Ascending aorta (tissue), 2 donors: Measurements from ENCODE around the gene MUC5B. TPM values are rescaled to one million over a fixed set of nuclear protein-coding genes. Genes with fewer than 3 reads are reported as not detected.

ENCODE experiments used
- DNase-seq, 2 donors: peaks; one replicate each; pipeline ENCODE4 v3.0.0-alpha.2; 2019; ENCODE audit warnings: low spot score in 2 of 2
- H3K27ac ChIP-seq, 2 donors: fragments of 200-600 bp; sonication (generic); one replicate each; pipeline ENCODE4 v1.5.1; 2016 to 2017; ENCODE audit warnings: mild to moderate bottlenecking in 1 of 2
- H3K27me3 ChIP-seq: fragments of 200-600 bp; sonication (generic); one replicate; pipeline ENCODE4 v1.5.1; 2017
- H3K36me3 ChIP-seq, 2 donors: fragments of 200-600 bp; sonication (generic); one replicate each; pipeline ENCODE4 v1.5.1; 2016
- H3K4me1 ChIP-seq, 2 donors: fragments of 200-600 bp; sonication (generic); one replicate each; pipeline ENCODE4 v1.5.1; 2016 to 2017; ENCODE audit warnings: mild to moderate bottlenecking in 1 of 2
- H3K4me3 ChIP-seq, 2 donors: fragments of 200-600 bp; sonication (generic); one replicate each; pipeline ENCODE4 v1.5.1; 2016 to 2017; ENCODE audit warnings: mild to moderate bottlenecking in 1 of 2
- H3K9me3 ChIP-seq, 2 donors: fragments of 200-600 bp; sonication (generic); one replicate each; pipeline ENCODE4 v1.5.1; 2016
- CTCF ChIP-seq, 3 experiments: fragments of 200-600 bp in 2 of 3; fragments of 450-650 bp in 1 of 3; sonication (generic) in 2 of 3; IDR thresholded peaks; one replicate each; pipeline ENCODE4 v1.5.1; 2016 to 2019; ENCODE audit warnings: antibody characterized with exemption in 3 of 3, mild to moderate bottlenecking in 1 of 3, moderate library complexity in 1 of 3
- intact Hi-C: fragments of 100-400 bp; cut with DNase I; formaldehyde crosslinking; loops from one replicate; pipeline ENCODE4 v1.15.1; 2023
- total RNA-seq: library from RNA; depleted of rRNA; stranded (reverse); fragments of >200 nt; gene quantifications from one replicate; pipeline ENCODE4 v1.1.0, GENCODE V29; 2016

MUC5B gene
- total RNA-seq, 1 donor from 2014 or later = under 0.01 TPM

- DNase-seq = no peak
- intact Hi-C loops = no loop called here
These were observed 69.3 kb downstream of the MUC5B start for GRCh38 chr11:1292018-1292643.

GRCh38 chr11:1292644-1293618, 70.1 kb downstream of the MUC5B start:
- peaks cover 50 to 78% of the 10 kb centered on the region in 2 donors for H3K36me3 ChIP-seq
- intact Hi-C loops = no loop called here
- H3K4me3 ChIP-seq = no peak overlapping the region
- peak in 1 of 2 donors; percentile 58 for DNase-seq
- no peak overlapping the region for H3K27ac ChIP-seq
- no peaks in the 10 kb centered on the region for H3K27me3 ChIP-seq
- H3K9me3 ChIP-seq = no peaks in the 10 kb centered on the region
- TF ChIP-seq CTCF (IDR thresholded peaks at IDR 0.05) = no peak
- no peaks in the 10 kb centered on the region for H3K4me1 ChIP-seq

More at GRCh38 chr11:1292018-1292643, 69.3 kb downstream of the MUC5B start:
- H3K4me3 ChIP-seq = no peak overlapping the region
- H3K4me1 ChIP-seq = no peaks in the 10 kb centered on the region
- H3K27ac ChIP-seq = no peak overlapping the region
- peaks cover 52 to 74% of the 10 kb centered on the region in 2 donors for H3K36me3 ChIP-seq
- no peaks in the 10 kb centered on the region for H3K27me3 ChIP-seq
- no peaks in the 10 kb centered on the region for H3K9me3 ChIP-seq
- no peak for TF ChIP-seq CTCF (IDR thresholded peaks at IDR 0.05)

GRCh38 chr11:1293619-1294015, 70.8 kb downstream of the MUC5B start:
- H3K4me1 ChIP-seq = no peaks in the 10 kb centered on the region
- peak in 1 of 2 donors; percentile 55 for DNase-seq
- no peak overlapping the region for H3K27ac ChIP-seq
- peaks cover 44 to 74% of the 10 kb centered on the region in 2 donors for H3K36me3 ChIP-seq
- no peak overlapping the region for H3K4me3 ChIP-seq
- TF ChIP-seq CTCF (IDR thresholded peaks at IDR 0.05) = no peak
- intact Hi-C loops = no loop called here
- no peaks in the 10 kb centered on the region for H3K9me3 ChIP-seq
- H3K27me3 ChIP-seq = no peaks in the 10 kb centered on the region

DNA sequence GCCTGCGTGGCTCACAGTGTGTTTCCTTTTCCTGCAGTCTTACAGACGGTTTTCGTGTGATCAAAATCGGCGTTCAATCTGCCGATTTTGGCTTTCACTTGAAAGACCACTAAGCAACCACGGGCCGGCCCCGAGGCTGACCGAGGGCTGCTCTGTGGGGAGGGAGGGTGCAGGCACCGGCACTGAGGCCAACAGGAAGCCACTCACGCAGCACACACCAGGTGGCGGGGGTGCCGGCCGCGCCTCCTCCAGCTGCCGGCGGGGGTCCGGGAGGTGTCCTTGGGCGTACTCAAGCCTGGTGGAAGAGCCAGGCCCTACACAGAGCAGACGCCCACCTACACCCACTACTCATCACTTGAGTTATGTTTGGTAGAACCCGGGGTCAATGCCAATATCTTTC, 72.2 kb downstream of the MUC5B start:
- no peak overlapping the region for H3K4me3 ChIP-seq
- H3K9me3 ChIP-seq = no peaks in the 10 kb centered on the region
- peaks cover 0 to 6% of the 10 kb centered on the region in 2 donors for H3K4me1 ChIP-seq
- TF ChIP-seq CTCF (IDR thresholded peaks at IDR 0.05) = no peak
- peaks cover 29 to 62% of the 10 kb centered on the region in 2 donors for H3K36me3 ChIP-seq
- DNase-seq = peak in 1 of 2 donors; percentile 44
- intact Hi-C loops = no loop called here
- no peak overlapping the region for H3K27ac ChIP-seq
- H3K27me3 ChIP-seq = no peaks in the 10 kb centered on the region

GRCh38 chr11:1295591-1295990, 72.7 kb downstream of the MUC5B start:
- peak in 1 of 2 donors; percentile 56 for DNase-seq
- no peaks in the 10 kb centered on the region for H3K27me3 ChIP-seq
- no peak overlapping the region for H3K4me3 ChIP-seq
- H3K27ac ChIP-seq = no peak overlapping the region
- H3K9me3 ChIP-seq = no peaks in the 10 kb centered on the region
- intact Hi-C loops = no loop called here
- H3K36me3 ChIP-seq = peaks cover 28 to 57% of the 10 kb centered on the region in 2 donors
- peaks cover 0 to 6% of the 10 kb centered on the region in 2 donors for H3K4me1 ChIP-seq
- no peak for TF ChIP-seq CTCF (IDR thresholded peaks at IDR 0.05)
